Mesenchymal stem cell (in vitro differentiated cells and primary cell): ENCODE data around the gene CYP2E1.
A peak's percentile ranks its signal among the peaks of the same experiment; 100 is the strongest.

Source experiments
- DNase-seq: peaks from one replicate; pipeline ENCODE4 v3.0.0-alpha.2; 2013
- H2AFZ ChIP-seq: one replicate; pipeline ENCODE4 v1.6.1; 2013; ENCODE audit warnings: low read depth, mild to moderate bottlenecking, control low read depth, inconsistent platforms, low read length, moderate library complexity
- H2AK5ac ChIP-seq: 2 replicates; pipeline ENCODE4 v1.6.1; 2013; ENCODE audit warnings: low read length, moderate library complexity, mild to moderate bottlenecking, inconsistent platforms; ENCODE audit not compliant: severe bottlenecking
- H2BK120ac ChIP-seq: one replicate; pipeline ENCODE4 v1.6.1; 2013; ENCODE audit warnings: low read depth, mild to moderate bottlenecking, inconsistent platforms, low read length, moderate library complexity
- H2BK12ac ChIP-seq, 2 experiments: one replicate each; pipeline ENCODE4 v1.6.1; 2013; ENCODE audit warnings: inconsistent platforms in 2 of 2, low read length in 2 of 2, mild to moderate bottlenecking in 2 of 2, moderate library complexity in 2 of 2, control low read depth in 1 of 2
- H2BK15ac ChIP-seq: one replicate; pipeline ENCODE4 v1.6.1; 2013; ENCODE audit warnings: mild to moderate bottlenecking, low read depth, inconsistent platforms; ENCODE audit not compliant: poor library complexity, severe bottlenecking
- H2BK5ac ChIP-seq: 2 replicates; pipeline ENCODE4 v1.6.1; 2013; ENCODE audit warnings: low read depth, mild to moderate bottlenecking, low read length, control low read depth, inconsistent platforms; ENCODE audit not compliant: poor library complexity, severe bottlenecking
- H3K14ac ChIP-seq, 2 experiments: one replicate each; pipeline ENCODE4 v1.6.1; 2013; ENCODE audit warnings: inconsistent platforms in 2 of 2, low read length in 2 of 2, control low read depth in 1 of 2, mild to moderate bottlenecking in 1 of 2, moderate library complexity in 1 of 2
- H3K18ac ChIP-seq, 2 experiments: one replicate each; pipeline ENCODE4 v1.6.1; 2013; ENCODE audit warnings: inconsistent platforms in 2 of 2, low read length in 2 of 2, control low read depth in 1 of 2, low read depth in 1 of 2, mild to moderate bottlenecking in 1 of 2
- H3K23ac ChIP-seq, 2 experiments: one replicate each; pipeline ENCODE4 v1.6.1; 2013; ENCODE audit warnings: inconsistent platforms in 2 of 2, low read length in 2 of 2, mild to moderate bottlenecking in 2 of 2, moderate library complexity in 2 of 2, control low read depth in 1 of 2
- H3K27ac ChIP-seq: 2 replicates; pipeline ENCODE4 v1.5.1; 2013; ENCODE audit warnings: mild to moderate bottlenecking, moderate library complexity, low read length, control low read depth, inconsistent platforms; ENCODE audit not compliant: poor library complexity, severe bottlenecking
- H3K27me3 ChIP-seq, 2 experiments: 2 replicates each; pipeline versions ENCODE4 v1.6.1 to v1.7.0; 2013; ENCODE audit warnings: low read length in 2 of 2, mild to moderate bottlenecking in 2 of 2, moderate library complexity in 2 of 2, control low read depth in 1 of 2, inconsistent platforms in 1 of 2; ENCODE audit not compliant: control insufficient read depth in 1 of 2, insufficient read depth in 1 of 2
- H3K36me3 ChIP-seq, 2 experiments: 2 replicates each; pipeline versions ENCODE4 v1.6.1 to v1.7.0; 2013; ENCODE audit warnings: low read length in 2 of 2, control low read depth in 1 of 2, inconsistent platforms in 1 of 2, low read depth in 1 of 2, mild to moderate bottlenecking in 1 of 2; ENCODE audit not compliant: insufficient read depth in 2 of 2, control insufficient read depth in 1 of 2
- H3K4ac ChIP-seq, 2 experiments: one replicate each; pipeline ENCODE4 v1.6.1; 2013; ENCODE audit warnings: inconsistent platforms in 2 of 2, low read length in 2 of 2, mild to moderate bottlenecking in 2 of 2, moderate library complexity in 2 of 2, control low read depth in 1 of 2, low read depth in 1 of 2
- H3K4me1 ChIP-seq: 2 replicates; pipeline ENCODE4 v1.6.1; 2013; ENCODE audit warnings: low read depth, low read length, control low read depth; ENCODE audit not compliant: control insufficient read depth, insufficient read depth
- H3K4me2 ChIP-seq: 2 replicates; pipeline ENCODE4 v1.6.1; 2013; ENCODE audit warnings: low read length, mild to moderate bottlenecking, inconsistent platforms; ENCODE audit not compliant: poor library complexity, severe bottlenecking
- H3K4me3 ChIP-seq, 2 experiments: 2 replicates each; pipeline versions ENCODE4 v1.5.1 to v1.7.0; 2013; ENCODE audit warnings: low read length in 2 of 2, mild to moderate bottlenecking in 2 of 2, control low read depth in 1 of 2, low read depth in 1 of 2; ENCODE audit not compliant: insufficient read depth in 1 of 2
- H3K79me1 ChIP-seq: replicated peaks from 2 replicates; pipeline ENCODE4 v1.6.1; 2013; ENCODE audit warnings: mild to moderate bottlenecking, control low read depth, low read length, inconsistent platforms; ENCODE audit not compliant: poor library complexity, severe bottlenecking
- H3K9ac ChIP-seq: 2 replicates; pipeline ENCODE4 v1.7.0; 2013; ENCODE audit warnings: mild to moderate bottlenecking, low read length, moderate library complexity
- H3K9me3 ChIP-seq: 2 replicates; pipeline ENCODE4 v1.7.0; 2013; ENCODE audit warnings: mild to moderate bottlenecking, low read length; ENCODE audit not compliant: control insufficient read depth
- H4K8ac ChIP-seq: one replicate; pipeline ENCODE4 v1.6.1; 2013; ENCODE audit warnings: inconsistent platforms, mild to moderate bottlenecking, low read length, moderate library complexity
- H4K91ac ChIP-seq: one replicate; pipeline ENCODE4 v1.6.1; 2013; ENCODE audit warnings: mild to moderate bottlenecking, low read length, inconsistent platforms
- WGBS: methylation state at CpG from one replicate; pipeline ENCODE4 v1.1.7; 2013; ENCODE audit warnings: mixed read lengths; 5-methylcytosine and 5-hydroxymethylcytosine counted together

Gene CYP2E1

GRCh38 chr10:133530506-133530905 lies 3.3 kb downstream of the CYP2E1 start:
- no peak overlapping the region for H3K14ac ChIP-seq
- H2AK5ac ChIP-seq = no peak overlapping the region
- no peak overlapping the region for H3K4me3 ChIP-seq
- H2BK120ac ChIP-seq = no peak overlapping the region
- H3K4me1 ChIP-seq = peaks cover 2% of the 10 kb centered on the region
- no peak overlapping the region for H2BK15ac ChIP-seq
- no peak overlapping the region for H2BK5ac ChIP-seq
- no peak overlapping the region for H4K8ac ChIP-seq
- no peak overlapping the region for H3K23ac ChIP-seq
- no peak overlapping the region for H3K4me2 ChIP-seq
- no peaks in the 10 kb centered on the region for H3K79me1 ChIP-seq
- H2BK12ac ChIP-seq = no peak overlapping the region
- no peak overlapping the region for H3K9ac ChIP-seq
- H3K4ac ChIP-seq = no peak overlapping the region
- no peak overlapping the region for H2AFZ ChIP-seq
- H3K27me3 ChIP-seq = peaks cover 0 to 57% of the 10 kb centered on the region in 2 experiments
- DNase-seq = no peak
- H3K9me3 ChIP-seq = no peaks in the 10 kb centered on the region
- no peak overlapping the region for H3K18ac ChIP-seq
- WGBS = 75% methylated on average over 9 of the region's 9 CpGs
- no peak overlapping the region for H4K91ac ChIP-seq
- H3K27ac ChIP-seq = no peak overlapping the region
- H3K36me3 ChIP-seq = no peaks in the 10 kb centered on the region

GRCh38 chr10:133532871-133533270 lies 5.7 kb downstream of the CYP2E1 start:
- no peak overlapping the region for H2BK5ac ChIP-seq
- H3K9me3 ChIP-seq = no peaks in the 10 kb centered on the region
- WGBS = 54% methylated on average over 7 of the region's 7 CpGs
- no peak overlapping the region for H3K18ac ChIP-seq
- H2BK15ac ChIP-seq = no peak overlapping the region
- H3K14ac ChIP-seq = no peak overlapping the region
- H3K9ac ChIP-seq = no peak overlapping the region
- no peak overlapping the region for H3K27ac ChIP-seq
- no peak overlapping the region for H3K4me3 ChIP-seq
- no peaks in the 10 kb centered on the region for H3K79me1 ChIP-seq
- H3K4me2 ChIP-seq = no peak overlapping the region
- no peak overlapping the region for H3K23ac ChIP-seq
- H2BK120ac ChIP-seq = no peak overlapping the region
- DNase-seq = no peak
- H4K91ac ChIP-seq = no peak overlapping the region
- no peak overlapping the region for H3K4ac ChIP-seq
- H4K8ac ChIP-seq = no peak overlapping the region
- H2AK5ac ChIP-seq = no peak overlapping the region
- no peak overlapping the region for H2AFZ ChIP-seq
- H3K36me3 ChIP-seq = peaks cover 0 to 2% of the 10 kb centered on the region in 2 experiments
- peaks cover 0 to 44% of the 10 kb centered on the region in 2 experiments for H3K27me3 ChIP-seq
- no peak overlapping the region for H2BK12ac ChIP-seq
- H3K4me1 ChIP-seq = peaks cover 2% of the 10 kb centered on the region

GRCh38 chr10:133534417-133534816 lies 7.3 kb downstream of the CYP2E1 start:
- Histone ChIP-seq H4K8ac (no peak overlapping the region), H2AFZ (no peak overlapping the region), H3K36me3 (peaks cover 0 to 2% of the 10 kb centered on the region in 2 experiments), H2AK5ac (no peak overlapping the region), H2BK15ac (no peak overlapping the region), H4K91ac (no peak overlapping the region), H3K14ac (no peak overlapping the region), H3K18ac (no peak overlapping the region), H2BK12ac (no peak overlapping the region), H3K27ac (no peak overlapping the region), H3K23ac (no peak overlapping the region), H3K9me3 (no peaks in the 10 kb centered on the region), H3K4me1 (no peaks in the 10 kb centered on the region), H3K27me3 (peaks cover 0 to 30% of the 10 kb centered on the region in 2 experiments), H3K9ac (no peak overlapping the region), H3K79me1 (no peaks in the 10 kb centered on the region), H2BK5ac (no peak overlapping the region), H3K4me2 (no peak overlapping the region), H2BK120ac (no peak overlapping the region), H3K4ac (no peak overlapping the region), H3K4me3 (peak overlapping the region in 1 of 2 experiments; percentile 29)
- no peak for DNase-seq
- WGBS = 75% methylated on average over 6 of the region's 7 CpGs

DNA sequence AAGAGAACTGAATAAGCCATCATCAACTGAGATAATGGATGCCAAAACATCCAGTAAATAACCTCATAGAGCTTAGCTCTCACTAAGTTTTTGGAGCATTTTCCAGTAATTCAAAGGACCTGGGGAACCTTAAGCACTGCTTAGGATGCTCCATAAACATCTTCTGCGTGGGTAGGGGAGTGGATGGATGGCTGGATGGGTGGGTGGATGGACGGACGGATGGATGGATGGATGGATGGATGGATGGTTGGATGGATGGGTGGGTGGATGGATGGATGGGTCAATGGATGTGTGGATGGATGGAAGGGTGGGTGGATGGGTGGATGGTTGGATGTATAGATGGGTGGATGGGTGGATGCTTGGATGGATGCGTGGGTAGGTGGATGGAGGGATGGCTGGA lies 9.0 kb downstream of the CYP2E1 start:
- Histone ChIP-seq H2BK15ac (no peak overlapping the region), H2AFZ (no peak overlapping the region), H3K4me2 (no peak overlapping the region), H2BK120ac (no peak overlapping the region), H4K91ac (no peak overlapping the region), H2BK12ac (no peak overlapping the region), H3K4ac (no peak overlapping the region), H3K23ac (no peak overlapping the region), H3K27me3 (peaks cover 0 to 12% of the 10 kb centered on the region in 2 experiments), H4K8ac (no peak overlapping the region), H3K14ac (no peak overlapping the region), H2BK5ac (no peak overlapping the region), H3K36me3 (peaks cover 0 to 2% of the 10 kb centered on the region in 2 experiments), H3K9ac (no peak overlapping the region), H3K79me1 (no peaks in the 10 kb centered on the region), H3K4me3 (no peak overlapping the region), H3K4me1 (no peaks in the 10 kb centered on the region), H3K18ac (no peak overlapping the region), H3K27ac (no peak overlapping the region), H2AK5ac (no peak overlapping the region), H3K9me3 (no peaks in the 10 kb centered on the region)
- 20% methylated on average over 3 of the region's 4 CpGs for WGBS
- no peak for DNase-seq
